ENCODE data around the gene SPATA2L. TPM values are rescaled to one million over a fixed set of nuclear protein-coding genes. Genes with fewer than 3 reads are reported as not detected.
A peak's percentile ranks its signal among the peaks of the same experiment; 100 is the strongest.

SPATA2L gene
- total and polyA plus RNA-seq, 2 of the 13 experiments (the other 11 are each of a cell fraction or from before 2014, with no cell fraction given): 9.1 to 20.7 TPM

DNA sequence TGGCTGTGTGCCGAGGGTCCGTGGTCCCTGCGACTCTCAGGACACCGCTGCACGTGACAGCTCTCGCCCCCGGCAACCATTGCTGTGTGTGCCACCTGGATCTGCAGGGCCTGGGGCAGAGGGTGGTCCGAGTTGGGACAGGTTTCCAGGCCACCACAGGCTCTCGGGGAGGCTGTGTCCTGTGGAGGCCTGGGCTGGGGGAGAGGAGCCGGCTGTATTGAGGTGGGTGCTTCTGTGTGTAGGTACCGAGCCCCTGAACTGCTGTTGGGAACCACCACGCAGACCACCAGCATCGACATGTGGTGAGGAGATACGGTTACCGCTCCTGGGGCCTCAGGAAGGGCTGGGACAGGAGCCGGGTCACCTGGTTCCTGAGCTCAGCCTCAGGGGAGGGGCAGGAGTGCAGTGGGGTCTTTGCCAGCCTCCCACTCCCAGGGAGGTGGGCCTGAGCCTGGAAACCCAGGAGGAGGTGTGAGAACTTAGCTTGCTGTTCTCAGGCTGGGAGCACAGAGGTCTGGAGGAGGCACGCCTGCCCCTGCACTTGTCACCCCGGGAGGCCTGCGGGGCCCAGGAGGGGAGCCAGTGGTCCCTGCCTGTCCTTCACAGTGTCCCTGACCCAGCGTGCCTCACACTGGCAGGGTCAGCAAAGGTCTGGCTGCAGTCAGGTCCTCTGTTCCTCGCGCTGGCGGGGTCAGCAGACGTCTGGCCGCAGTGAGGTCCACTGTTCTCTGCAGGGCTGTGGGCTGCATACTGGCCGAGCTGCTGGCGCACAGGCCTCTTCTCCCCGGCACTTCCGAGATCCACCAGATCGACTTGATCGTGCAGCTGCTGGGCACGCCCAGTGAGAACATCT is 7.3 kb downstream of the SPATA2L start (continued):
- TF ChIP-seq ZBTB46 (CRISPR knock-in tag; IDR thresholded peaks at IDR 0.05; ENCODE audit: borderline replicate concordance): no peak
- TF ChIP-seq, protein P1, sequence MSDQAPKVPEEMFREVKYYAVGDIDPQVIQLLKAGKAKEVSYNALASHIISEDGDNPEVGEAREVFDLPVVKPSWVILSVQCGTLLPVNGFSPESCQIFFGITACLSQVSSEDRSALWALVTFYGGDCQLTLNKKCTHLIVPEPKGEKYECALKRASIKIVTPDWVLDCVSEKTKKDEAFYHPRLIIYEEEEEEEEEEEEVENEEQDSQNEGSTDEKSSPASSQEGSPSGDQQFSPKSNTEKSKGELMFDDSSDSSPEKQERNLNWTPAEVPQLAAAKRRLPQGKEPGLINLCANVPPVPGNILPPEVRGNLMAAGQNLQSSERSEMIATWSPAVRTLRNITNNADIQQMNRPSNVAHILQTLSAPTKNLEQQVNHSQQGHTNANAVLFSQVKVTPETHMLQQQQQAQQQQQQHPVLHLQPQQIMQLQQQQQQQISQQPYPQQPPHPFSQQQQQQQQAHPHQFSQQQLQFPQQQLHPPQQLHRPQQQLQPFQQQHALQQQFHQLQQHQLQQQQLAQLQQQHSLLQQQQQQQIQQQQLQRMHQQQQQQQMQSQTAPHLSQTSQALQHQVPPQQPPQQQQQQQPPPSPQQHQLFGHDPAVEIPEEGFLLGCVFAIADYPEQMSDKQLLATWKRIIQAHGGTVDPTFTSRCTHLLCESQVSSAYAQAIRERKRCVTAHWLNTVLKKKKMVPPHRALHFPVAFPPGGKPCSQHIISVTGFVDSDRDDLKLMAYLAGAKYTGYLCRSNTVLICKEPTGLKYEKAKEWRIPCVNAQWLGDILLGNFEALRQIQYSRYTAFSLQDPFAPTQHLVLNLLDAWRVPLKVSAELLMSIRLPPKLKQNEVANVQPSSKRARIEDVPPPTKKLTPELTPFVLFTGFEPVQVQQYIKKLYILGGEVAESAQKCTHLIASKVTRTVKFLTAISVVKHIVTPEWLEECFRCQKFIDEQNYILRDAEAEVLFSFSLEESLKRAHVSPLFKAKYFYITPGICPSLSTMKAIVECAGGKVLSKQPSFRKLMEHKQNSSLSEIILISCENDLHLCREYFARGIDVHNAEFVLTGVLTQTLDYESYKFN (CRISPR knock-in tag; conservative IDR thresholded peaks at IDR 0.05): peak; percentile 79
- TF ChIP-seq ZNF441 (CRISPR knock-in tag; IDR thresholded peaks at IDR 0.05; ENCODE audit: borderline replicate concordance): no peak
- no peak for TF ChIP-seq REL (CRISPR knock-in tag; conservative IDR thresholded peaks at IDR 0.05)
- no peak for TF ChIP-seq SOX6 (IDR thresholded peaks at IDR 0.05)
- peak; percentile 67 for TF ChIP-seq SOX6 (CRISPR knock-in tag; IDR thresholded peaks at IDR 0.05)
- TF ChIP-seq ZNF546 (CRISPR knock-in tag; conservative IDR thresholded peaks at IDR 0.05): no peak
- peak; percentile 50; the same call in 1 of the 2 replicates for TF ChIP-seq ZNF724P (CRISPR knock-in tag; IDR thresholded peaks at IDR 0.05; ENCODE audit: borderline replicate concordance)
- no peak for TF ChIP-seq ZNF10 (CRISPR knock-in tag; IDR thresholded peaks at IDR 0.05; ENCODE audit: borderline replicate concordance, low read depth)
- TF ChIP-seq TFAP4 (IDR thresholded peaks at IDR 0.05; ENCODE audit: borderline replicate concordance, low read depth): 0 out of 2 replicates have a peak, but pooled peaks have one; percentile 6
- peak; percentile 24; the same call in 1 of the 2 replicates for TF ChIP-seq ZNF331 (CRISPR knock-in tag; IDR thresholded peaks at IDR 0.05)
- 0 out of 2 replicates have a peak, but pooled peaks have one; percentile 5 for TF ChIP-seq ZNF329 (CRISPR knock-in tag; IDR thresholded peaks at IDR 0.05; ENCODE audit: low read depth)
- peak; percentile 35; the same call in 1 of the 2 replicates for TF ChIP-seq ZKSCAN5 (CRISPR knock-in tag; IDR thresholded peaks at IDR 0.05)
- no peak for TF ChIP-seq ZNF746 (CRISPR knock-in tag; IDR thresholded peaks at IDR 0.05)
- 0 out of 2 replicates have a peak, but pooled peaks have one; percentile 0 for TF ChIP-seq ZNF251 (CRISPR knock-in tag; IDR thresholded peaks at IDR 0.05)
- no peak for TF ChIP-seq CHD2 (IDR thresholded peaks at IDR 0.05; ENCODE audit: low read depth, low read length)
- no peak for TF ChIP-seq E2F5 (CRISPR knock-in tag; conservative IDR thresholded peaks at IDR 0.05)
- TF ChIP-seq SMYD3 (CRISPR knock-in tag; IDR thresholded peaks at IDR 0.05): no peak
- no peak for TF ChIP-seq ZNF672 (CRISPR knock-in tag; IDR thresholded peaks at IDR 0.05)
- TF ChIP-seq ZNF619 (CRISPR knock-in tag; IDR thresholded peaks at IDR 0.05): no peak
- no peak for TF ChIP-seq ZNF773 (CRISPR knock-in tag; IDR thresholded peaks at IDR 0.05; ENCODE audit: borderline replicate concordance)
- no peak for TF ChIP-seq LBX2 (CRISPR knock-in tag; IDR thresholded peaks at IDR 0.05; ENCODE audit: borderline replicate concordance)
- TF ChIP-seq ZNF225 (CRISPR knock-in tag; IDR thresholded peaks at IDR 0.05): no peak; the same call in 1 of the 2 replicates
